HG03558 (cell line): ENCODE results near the gene STAC3.

ENCODE experiments used
- ATAC-seq: cut with Tn5 transposase; IDR thresholded peaks from one replicate; pipeline ENCODE4 v1.9.1; 2021; ENCODE audit warnings: moderate number of reproducible peaks; ENCODE audit not compliant: unreplicated experiment; ENCODE audit errors: extremely low read depth

Gene STAC3

DNA sequence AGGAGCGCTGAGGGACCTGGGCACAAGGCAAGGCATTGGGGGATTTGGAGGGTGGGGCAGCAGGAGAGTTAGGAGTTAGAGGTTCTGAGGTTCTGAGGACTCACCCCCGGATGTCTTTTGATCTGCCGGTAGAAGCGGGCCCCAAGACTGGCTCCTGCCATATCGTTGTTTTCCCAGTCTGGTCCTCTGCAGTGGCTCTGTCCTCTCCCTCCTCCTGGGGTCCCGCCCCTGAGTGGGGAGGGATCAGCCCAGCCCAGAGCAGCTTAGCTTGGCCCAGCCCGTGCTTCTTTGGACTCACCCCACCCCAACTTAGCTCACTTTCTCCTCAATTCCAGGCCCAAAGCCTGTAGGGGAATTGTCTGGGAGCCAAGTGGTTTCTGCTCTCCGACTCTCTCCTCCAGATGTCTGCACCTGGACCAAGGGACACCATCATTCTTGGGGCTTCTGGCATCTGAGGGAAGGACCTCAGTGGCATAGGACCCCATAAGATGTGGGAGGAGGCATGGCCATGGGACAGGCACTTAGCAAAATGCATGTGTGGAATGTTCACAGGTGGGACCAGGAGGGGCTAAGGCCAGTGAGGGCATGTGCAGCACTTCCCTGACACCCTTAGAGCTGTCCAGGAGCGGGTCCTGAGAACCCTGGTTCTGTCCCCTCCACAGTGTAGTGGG, 13.9 kb downstream of the STAC3 start:
- ATAC-seq, result no peak

DNA sequence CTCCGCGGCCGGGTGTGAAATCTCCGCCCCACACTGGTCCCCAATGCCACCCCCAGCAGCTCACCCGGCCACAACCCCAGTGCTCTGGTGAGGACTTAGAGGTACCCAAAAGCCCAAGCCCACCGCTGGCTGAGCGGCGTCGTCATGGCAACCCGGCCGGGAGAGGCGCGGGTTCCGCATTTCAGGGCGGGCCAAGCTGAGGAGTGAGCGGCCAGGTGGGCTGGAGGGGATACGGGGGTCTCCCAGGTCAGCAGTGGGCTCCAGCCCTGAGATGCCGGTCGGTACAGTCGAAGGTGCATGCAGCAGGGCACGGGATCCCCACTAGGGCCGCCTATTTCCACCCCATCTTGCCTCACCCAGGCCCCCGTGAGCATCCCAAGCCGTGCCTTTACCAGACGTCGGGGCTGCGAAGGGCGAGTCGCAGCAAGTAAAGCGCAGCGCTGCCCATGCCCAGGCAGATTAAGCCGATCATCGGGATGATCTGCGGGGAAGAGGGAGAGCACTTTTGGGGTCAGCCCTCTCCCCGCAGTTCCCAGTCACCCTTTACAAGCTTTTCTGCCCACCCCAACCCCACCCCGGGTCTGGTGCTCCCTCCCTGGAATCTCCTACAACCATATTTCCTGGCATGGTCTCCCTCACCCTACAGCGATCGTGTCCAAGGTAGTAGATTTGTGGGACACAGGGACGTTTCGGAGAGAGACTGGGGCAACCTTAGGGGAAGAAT, 14.6 kb downstream of the STAC3 start:
- no peak for ATAC-seq

DNA sequence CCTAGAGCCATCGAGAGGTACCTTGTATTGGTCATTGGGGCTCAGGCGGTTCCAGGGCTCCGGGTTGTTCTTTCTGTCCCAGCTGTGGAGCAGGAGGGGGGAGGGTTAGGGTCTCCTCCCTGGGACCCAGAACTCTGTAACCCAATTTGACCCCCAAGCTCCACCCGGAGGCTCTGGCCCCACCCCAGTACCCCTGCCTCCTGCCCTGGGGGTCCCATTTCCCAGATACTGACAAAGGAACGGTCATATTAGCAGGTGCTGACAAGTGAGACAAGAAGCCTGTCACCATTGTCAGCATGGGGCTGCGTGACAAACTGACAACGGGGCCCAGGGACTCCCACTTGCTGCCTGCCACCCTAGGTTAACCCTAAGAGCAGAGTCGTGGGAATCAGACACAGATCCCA, 15.3 kb downstream of the STAC3 start:
- no peak for ATAC-seq

DNA sequence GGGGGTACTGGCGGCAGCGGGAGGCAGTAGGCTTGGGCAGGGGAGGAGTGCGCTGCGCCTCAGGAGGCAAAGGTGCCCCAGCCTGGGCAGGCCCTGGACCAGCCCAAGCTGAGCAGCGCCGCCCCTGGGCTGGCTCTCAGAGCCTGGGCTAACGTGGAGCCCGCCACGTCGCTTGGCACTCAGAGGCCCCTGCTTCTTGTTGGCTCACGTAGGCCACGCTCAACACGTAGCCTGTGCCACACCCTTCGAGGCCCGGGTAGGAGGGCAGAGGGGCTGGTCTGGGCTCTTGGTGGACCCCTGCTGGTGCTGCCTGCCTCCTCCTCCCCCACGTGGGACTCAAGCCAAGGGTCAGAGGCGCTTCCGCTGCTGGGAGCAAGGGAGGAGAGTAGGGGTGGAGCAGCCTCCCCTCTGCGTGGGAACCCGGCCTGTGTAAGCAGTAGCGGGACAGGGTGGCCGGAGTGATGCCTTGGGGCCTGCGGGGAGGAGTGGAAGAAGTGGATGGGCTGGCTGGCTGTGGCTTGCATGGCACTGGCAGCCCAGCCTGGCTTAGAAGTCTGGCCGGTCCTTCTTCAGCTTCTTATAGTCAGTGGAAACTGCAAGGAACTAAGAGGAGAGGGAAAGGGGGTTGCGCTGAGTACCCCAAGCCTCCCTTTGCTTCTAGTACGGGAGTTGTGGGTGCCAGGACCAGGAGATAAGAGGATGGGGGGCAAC, 15.8 kb downstream of the STAC3 start:
- ATAC-seq, result no peak

DNA sequence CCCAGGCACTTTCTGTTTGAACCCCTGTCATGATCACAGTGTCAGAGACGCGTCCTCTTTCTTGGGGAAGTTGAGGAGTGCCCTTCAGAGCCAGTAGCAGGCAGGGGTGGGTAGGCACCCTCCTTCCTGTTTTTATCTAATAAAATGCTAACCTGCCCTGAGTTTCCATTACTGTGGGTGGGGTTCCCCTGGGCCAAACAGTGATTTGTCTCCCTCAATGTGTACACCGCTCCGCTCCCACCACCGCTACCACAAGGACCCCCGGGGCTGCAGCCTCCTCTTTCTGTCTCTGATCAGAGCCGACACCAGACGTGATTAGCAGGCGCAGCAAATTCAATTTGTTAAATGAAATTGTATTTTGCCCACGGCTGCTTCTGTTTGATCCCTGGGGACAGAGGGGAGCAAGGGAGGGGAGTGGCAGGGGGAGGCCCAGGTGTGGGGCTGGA, 16.4 kb downstream of the STAC3 start:
- no peak for ATAC-seq

DNA sequence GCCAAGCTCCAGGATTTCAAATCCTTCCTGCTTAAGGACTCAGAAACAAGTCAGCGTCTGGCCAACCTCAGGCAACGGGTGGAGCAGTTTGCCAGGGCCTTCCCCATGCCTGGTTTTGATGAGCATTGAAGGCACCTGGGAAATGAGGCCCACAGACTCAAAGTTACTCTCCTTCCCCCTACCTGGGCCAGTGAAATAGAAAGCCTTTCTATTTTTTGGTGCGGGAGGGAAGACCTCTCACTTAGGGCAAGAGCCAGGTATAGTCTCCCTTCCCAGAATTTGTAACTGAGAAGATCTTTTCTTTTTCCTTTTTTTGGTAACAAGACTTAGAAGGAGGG, 16.8 kb downstream of the STAC3 start:
- no peak for ATAC-seq

DNA sequence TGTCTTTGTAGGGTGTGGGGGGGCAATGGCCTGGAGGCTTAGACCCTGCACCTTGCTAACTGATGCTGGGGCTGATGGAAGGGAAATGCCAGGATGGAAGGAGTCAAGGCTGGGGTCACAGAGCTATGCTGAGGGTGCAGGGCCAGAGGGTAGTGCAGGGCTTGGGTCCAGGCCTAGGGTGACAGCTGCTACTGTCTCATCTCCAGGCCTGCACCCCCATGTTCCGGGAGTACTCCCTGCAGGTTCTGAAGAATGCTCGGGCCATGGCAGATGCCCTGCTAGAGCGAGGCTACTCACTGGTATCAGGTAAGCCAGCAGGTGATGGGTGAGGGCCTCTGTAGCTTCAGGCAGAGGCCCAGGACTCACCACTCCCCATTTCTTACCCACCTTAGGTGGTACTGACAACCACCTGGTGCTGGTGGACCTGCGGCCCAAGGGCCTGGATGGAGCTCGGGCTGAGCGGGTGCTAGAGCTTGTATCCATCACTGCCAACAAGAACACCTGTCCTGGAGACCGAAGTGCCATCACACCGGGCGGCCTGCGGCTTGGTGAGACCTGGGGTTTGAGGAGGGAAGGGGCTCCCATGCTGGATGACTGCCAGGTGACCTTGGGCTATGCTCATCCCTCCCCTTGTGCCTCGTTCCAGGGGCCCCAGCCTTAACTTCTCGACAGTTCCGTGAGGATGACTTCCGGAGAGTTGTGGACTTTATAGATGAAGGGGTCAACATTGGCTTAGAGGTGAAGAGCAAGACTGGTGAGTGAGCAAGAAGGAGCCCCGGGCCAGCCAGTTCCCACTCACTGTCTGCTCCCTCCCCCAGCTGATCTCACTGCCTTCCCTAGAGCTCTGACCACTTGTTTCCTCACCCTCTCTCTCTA, 17.4 kb downstream of the STAC3 start:
- no peak for ATAC-seq

DNA sequence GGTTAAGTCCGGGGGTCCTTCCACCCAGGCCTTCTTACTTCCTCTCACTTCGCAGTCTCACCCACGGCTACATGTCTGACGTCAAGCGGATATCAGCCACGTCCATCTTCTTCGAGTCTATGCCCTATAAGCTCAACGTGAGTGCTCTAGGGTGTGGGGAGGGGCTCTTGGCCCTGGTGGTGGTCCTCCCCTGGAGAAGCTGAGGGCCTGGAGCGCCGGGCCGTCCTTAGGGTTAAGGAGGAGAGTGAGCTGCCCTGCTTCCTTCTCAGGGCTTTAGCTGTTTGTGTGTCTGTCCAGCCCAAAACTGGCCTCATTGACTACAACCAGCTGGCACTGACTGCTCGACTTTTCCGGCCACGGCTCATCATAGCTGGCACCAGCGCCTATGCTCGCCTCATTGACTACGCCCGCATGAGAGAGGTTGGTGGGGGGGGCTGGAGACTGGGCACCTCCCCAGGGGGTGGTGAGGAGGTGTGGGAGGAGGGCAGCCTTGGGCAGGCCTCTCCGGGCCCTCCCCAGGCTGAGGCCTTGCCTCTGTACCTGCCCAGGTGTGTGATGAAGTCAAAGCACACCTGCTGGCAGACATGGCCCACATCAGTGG, 18.7 kb downstream of the STAC3 start:
- no peak for ATAC-seq

DNA sequence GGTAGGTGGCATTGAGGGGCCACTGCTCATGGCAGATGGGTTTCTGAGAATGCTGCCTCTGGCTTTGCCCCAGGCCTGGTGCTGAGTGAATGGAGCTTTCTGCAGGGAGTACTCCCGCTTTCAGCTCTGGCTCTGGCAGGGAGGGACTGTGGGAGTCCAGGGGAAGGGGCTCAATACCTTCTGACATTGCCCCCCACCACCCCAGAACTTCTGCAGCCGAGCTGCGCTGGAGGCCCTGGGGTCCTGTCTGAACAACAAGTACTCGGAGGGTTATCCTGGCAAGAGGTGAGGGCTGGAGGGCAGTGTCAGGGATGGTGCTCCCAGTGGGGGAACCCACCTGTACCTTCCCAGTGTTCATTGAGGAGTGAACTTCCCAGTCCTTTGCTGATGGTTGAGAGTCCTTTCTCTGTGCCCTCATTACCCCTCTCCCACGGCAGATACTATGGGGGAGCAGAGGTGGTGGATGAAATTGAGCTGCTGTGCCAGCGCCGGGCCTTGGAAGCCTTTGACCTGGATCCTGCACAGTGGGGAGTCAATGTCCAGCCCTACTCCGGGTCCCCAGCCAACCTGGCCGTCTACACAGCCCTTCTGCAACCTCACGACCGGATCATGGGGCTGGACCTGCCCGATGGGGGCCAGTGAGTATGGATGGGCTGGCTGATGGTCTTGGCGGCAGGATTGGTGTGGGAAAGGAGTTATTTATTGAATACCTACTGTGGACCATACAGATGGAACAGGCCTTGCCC, 19.5 kb downstream of the STAC3 start:
- no peak for ATAC-seq

DNA sequence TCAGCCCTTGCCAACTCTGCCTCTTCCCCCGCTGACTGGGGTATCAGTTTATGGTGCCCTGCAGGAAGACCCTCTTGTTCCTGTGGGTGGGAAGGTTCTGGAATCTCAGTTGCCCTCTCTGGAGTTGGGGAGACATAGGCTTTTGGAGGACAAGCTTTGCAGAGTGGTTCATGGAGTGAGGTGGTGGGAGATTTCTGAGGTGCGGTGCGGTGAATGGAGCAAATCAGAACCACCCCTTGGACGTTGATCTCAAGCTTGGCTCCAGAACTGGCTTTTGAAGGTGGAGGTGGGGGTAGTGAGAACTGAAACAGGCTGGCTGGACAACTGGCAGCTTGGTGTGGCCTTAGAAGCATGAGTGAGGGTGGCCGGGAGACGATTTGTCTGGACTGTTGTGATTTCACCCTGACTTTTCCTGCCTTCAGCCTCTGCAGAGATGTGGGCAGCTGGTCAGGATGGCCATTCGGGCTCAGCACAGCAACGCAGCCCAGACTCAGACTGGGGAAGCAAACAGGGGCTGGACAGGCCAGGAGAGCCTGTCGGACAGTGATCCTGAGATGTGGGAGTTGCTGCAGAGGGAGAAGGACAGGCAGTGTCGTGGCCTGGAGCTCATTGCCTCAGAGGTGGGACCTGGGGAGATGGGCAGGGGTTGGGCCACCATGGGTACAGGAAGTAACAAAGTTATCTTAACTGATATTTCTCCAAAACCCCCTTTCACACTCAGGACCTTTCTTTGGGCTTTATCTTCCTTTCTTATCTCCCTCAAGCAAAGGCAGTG, 20.4 kb downstream of the STAC3 start:
- ATAC-seq, result no peak

DNA sequence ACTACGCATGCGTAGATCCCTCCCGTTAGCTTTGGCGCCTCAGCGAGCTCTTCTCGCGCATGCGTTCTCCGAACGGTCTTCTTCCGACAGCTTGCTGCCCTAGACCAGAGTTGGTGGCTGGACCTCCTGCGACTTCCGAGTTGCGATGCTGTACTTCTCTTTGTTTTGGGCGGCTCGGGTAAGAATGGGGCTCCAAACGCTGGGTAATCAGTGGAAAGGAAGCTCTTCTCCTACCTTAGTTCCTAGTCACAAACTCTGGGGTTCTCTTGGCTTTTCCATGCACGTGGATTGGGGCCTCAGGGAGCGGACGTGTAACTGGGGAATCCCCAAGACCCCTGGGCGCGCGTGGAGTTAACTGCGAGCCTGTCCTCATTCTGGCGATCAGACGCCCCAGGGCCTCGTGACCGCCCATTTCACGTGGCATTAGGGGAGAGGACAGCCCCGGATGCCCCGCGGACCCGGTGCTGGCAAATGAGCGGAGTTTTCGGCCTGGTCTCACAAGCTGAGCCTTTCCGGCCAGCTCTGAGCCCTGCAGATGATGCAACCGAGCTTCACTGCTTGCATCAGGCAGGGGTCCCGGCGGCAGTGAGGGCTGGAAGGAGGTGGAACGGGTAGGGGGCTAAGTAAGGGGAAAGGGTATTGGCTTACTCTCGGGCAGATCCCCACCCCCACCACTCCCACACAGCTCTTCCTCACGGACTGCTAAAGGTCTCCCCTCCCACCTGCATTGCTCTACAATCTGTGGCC, 21.2 kb downstream of the STAC3 start, which contains the start of gene SHMT2:
Gene SHMT2, plus strand, starts transcription at position 78 of the 747 bp plus-strand sequence. Its CDS starts 68 bp downstream, at position 146.
- ATAC-seq, result no peak

DNA sequence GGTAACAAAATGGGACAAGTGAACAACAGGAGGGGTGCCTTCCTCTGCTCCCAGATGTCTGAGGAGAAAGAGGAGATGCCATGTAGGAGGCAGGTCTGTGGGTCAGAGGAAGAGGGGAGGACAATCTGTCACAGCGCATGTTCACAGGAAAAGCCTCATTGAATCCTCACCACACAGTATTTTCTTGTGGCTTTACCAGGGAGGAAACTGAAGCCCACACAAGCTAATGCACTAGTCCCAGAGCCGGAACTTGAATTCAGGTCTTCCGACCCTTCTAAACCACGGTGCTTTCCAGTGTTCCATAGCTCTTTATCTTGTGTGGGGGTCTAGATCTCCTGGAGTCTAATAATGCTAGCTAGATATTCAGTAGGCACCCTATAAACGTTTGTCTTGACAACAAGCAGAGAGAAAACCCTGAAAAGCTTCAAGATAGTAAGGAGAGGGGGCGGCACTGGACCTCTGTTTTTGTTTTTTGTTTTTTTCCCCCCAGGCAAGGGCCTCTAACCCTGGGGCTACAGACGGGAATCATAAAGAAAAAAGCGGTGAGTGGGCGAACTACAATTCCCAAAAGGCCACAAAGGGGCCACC, 21.8 kb downstream of the STAC3 start:
- no peak for ATAC-seq

DNA sequence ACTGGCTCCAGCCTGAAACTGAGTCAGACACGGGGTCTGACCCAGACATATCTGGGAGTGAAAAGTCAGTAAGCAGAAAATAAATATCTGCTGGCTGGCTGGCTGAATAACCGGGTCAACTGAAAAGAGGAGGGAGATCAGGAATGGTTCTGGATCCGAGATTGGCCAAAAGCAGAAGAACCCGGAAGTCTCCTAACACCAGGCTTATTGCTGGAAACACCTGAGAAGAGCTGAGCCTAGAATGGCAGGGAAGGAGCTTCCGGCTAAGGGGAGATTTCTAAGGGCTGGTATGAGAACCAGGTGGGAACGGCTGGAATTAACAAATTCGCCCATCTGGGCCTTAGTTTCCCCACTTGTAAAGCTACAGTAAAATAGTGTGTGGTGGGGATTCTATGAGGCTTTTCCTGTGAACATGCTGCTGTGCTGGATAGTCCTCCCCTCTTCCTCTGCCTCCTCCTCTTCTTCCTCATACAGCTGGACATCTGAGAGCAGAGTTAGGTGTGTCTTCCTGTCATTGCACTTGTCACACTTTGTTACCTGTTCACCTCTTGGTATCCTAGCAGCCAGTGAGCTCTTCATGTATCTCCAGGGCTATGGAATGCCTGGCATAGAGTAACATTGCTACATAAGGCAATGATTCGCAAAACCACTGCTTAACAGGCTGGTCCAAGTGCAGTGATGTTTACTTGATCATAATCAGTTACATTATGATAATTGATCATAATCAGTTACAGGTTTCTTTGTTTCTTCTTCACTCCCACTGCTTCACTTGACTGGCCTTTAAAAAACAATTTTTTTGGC, 23.5 kb downstream of the STAC3 start:
- no peak for ATAC-seq

DNA sequence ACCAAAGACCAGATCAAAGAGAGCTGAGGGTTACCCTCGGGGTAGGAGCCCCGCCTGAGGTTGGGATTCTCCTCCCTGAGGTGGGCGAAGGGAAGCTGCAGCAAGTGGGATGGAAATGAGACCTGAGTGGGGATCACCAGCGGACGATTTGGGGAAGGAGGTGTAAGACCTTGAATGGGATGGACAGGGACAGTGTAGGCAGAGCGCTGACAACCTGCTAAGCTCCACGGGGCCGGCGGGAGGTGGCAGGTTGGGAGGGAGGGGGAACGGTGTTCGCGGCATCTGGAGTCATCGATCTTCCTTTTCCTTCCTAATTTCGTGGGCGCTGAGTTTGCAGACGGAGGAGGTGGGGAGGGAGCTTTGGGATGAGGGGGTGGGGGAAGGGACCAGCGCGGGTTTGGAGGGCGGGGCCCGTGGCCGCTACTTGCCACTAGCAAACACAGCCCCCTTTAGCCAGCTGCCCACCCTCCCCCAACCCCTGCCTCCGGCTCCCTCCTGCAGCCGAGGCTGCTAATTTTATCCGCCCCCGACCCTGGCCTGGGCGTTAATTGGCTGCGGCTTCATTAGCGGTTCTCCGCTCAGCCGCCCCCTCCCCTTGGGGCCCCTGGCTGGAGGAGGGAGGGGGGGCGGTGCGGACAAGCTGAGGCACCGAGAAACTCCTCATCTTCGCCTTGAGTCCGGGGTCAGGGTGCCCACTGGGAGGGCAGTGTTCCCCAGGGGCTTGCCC, 24.2 kb downstream of the STAC3 start:
- no peak for ATAC-seq

DNA sequence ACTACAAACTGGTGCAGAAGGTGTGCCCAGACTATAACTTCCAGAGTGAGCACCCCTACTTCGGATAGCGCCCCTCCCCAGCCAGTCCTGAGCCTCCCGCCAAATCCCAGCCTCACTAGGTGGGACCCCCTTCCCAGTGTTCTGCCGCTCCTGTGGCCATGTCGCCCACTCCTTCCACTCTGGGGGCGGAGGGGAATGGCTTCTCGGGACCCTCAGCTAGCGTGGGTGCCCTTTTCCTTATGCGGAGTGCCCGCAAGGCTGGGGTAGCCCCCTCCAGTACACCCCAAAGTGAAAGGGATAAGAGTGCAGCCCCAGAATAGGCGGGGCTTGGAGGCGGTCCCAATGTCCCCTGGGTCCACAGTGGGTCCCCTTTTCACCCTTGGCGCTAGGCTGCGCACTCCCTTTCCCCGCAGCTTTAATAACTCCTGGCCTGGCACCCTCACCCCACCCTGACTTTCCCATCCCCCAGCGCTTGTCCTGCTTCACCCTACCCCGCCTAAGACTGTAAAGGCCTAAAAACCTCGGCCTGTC, 25.2 kb downstream of the STAC3 start:
- ATAC-seq, result no peak
